Frontal cortex (tissue), 4 donors: ENCODE results near the gene VPREB3. TPM values are rescaled to one million over a fixed set of nuclear protein-coding genes. Genes with fewer than 3 reads are reported as not detected.
A peak's percentile ranks its signal among the peaks of the same experiment; 100 is the strongest.

Source experiments
- DNase-seq, 2 donors: peaks; one replicate each; pipeline ENCODE4 v3.0.0; 2012; ENCODE audit warnings: low spot score in 2 of 2
- FAIRE-seq: peaks from 2 replicates; lab custom pipeline; 2012; peaks lifted over from hg19 to GRCh38; lab: Jason Lieb, UNC
- total RNA-seq: library from RNA; depleted of rRNA; stranded (reverse); fragments of >200 nt; gene quantifications from one replicate; pipeline ENCODE4 v1.2.3, GENCODE V29; 2014
- donor health status: control.
- donor health status: control.
- donor health status: control.

Gene VPREB3
- total RNA-seq, result not detected

GRCh38 chr22:23754220-23754919, at the start of gene VPREB3:
VPREB3 (minus strand) TSS chr22:23754425; CDS start chr22:23754363, 62 bp downstream.
- DNase-seq (no peak), FAIRE-seq (no peak)

GRCh38 chr22:23803001-23803819, 49.0 kb upstream of the VPREB3 start:
- no peak for FAIRE-seq
- DNase-seq, result no peak

- FAIRE-seq, result no peak
- DNase-seq, result no peak
Observed at GRCh38 chr22:23801886-23802377, 47.7 kb upstream of the VPREB3 start.

GRCh38 chr22:23801238-23801821, 47.1 kb upstream of the VPREB3 start:
- no peak for FAIRE-seq
- DNase-seq, result no peak

GRCh38 chr22:23800297-23801237, 46.3 kb upstream of the VPREB3 start:
- FAIRE-seq, result no peak

GRCh38 chr22:23796461-23796860, 42.2 kb upstream of the VPREB3 start:
- no peak for DNase-seq
- no peak for FAIRE-seq

More at GRCh38 chr22:23800297-23801237, 46.3 kb upstream of the VPREB3 start:
- DNase-seq, result no peak

GRCh38 chr22:23793326-23793725, 39.1 kb upstream of the VPREB3 start:
- DNase-seq (no peak), FAIRE-seq (no peak)

- DNase-seq, result no peak
- FAIRE-seq, result no peak
Observed at GRCh38 chr22:23791738-23792645, 37.8 kb upstream of the VPREB3 start.

GRCh38 chr22:23790819-23791737, 36.9 kb upstream of the VPREB3 start:
- DNase-seq (no peak), FAIRE-seq (no peak)

- DNase-seq (no peak), FAIRE-seq (no peak)
Observed at GRCh38 chr22:23789638-23790037, 35.4 kb upstream of the VPREB3 start.

GRCh38 chr22:23789121-23789520, 34.9 kb upstream of the VPREB3 start:
- DNase-seq (no peak), FAIRE-seq (no peak)

GRCh38 chr22:23787910-23788309, 33.7 kb upstream of the VPREB3 start:
- FAIRE-seq (no peak), DNase-seq (no peak)

- FAIRE-seq, result no peak
Observed at GRCh38 chr22:23787600-23787896, 33.3 kb upstream of the VPREB3 start.

GRCh38 chr22:23786752-23787599, 32.8 kb upstream of the VPREB3 start, which contains the start of gene SMARCB1:
SMARCB1 (plus strand) TSS chr22:23786966; CDS start chr22:23787170, 204 bp downstream.
- FAIRE-seq (no peak), DNase-seq (peak; percentile 91 to 95)

More at GRCh38 chr22:23787600-23787896, 33.3 kb upstream of the VPREB3 start:
- no peak for DNase-seq

GRCh38 chr22:23786261-23786710, 32.1 kb upstream of the VPREB3 start:
- no peak for FAIRE-seq

GRCh38 chr22:23784215-23784732, 30.0 kb upstream of the VPREB3 start:
- DNase-seq (no peak), FAIRE-seq (no peak)

More at GRCh38 chr22:23786261-23786710, 32.1 kb upstream of the VPREB3 start:
- DNase-seq, result no peak
